CD1c-positive myeloid dendritic cell (primary cell): Measurements from ENCODE around the gene PDCD2L.

Experiments
- DNase-seq: peaks from one replicate; pipeline ENCODE4 v3.0.0-alpha.2; 2016; ENCODE audit errors: extremely low spot score

PDCD2L gene

GRCh38 chr19:34471906-34472700 is 67.9 kb downstream of the PDCD2L start:
- DNase-seq: no peak

- DNase-seq: no peak
Measured at GRCh38 chr19:34474233-34474989, 70.2 kb downstream of the PDCD2L start.

- peak; percentile 78 for DNase-seq
Measured at GRCh38 chr19:34475026-34475974, 71.1 kb downstream of the PDCD2L start.
